BJ (cell line): ENCODE results near the gene BATF. TPM values are rescaled to one million over a fixed set of nuclear protein-coding genes. Genes with fewer than 3 reads are reported as not detected.

Experiments used
- CTCF ChIA-PET: fragments of 350-600 bp; formaldehyde crosslinking; extraction: SDS; loops from one replicate; lab custom pipeline; 2021; ENCODE audit warnings: antibody characterized with exemption, inconsistent platforms; lab: Yijun Ruan, JAX
- POLR2A ChIA-PET: fragments of 300-600 bp; sonication (Branson Sonifier 250); formaldehyde crosslinking; extraction: SDS; loops from one replicate; lab custom pipeline; 2021; ENCODE audit warnings: antibody characterized with exemption; lab: Charles Lee
- DNase-seq: peaks from one replicate; pipeline ENCODE4 v3.0.0-alpha.2; 2011; ENCODE audit warnings: low read depth
- H3K27me3 ChIP-seq: 2 replicates; pipeline ENCODE4 v1.6.0; 2011; ENCODE audit warnings: low read length; ENCODE audit not compliant: control insufficient read depth, insufficient read depth
- H3K36me3 ChIP-seq: 2 replicates; pipeline ENCODE4 v1.5.1; 2011; ENCODE audit warnings: low read length; ENCODE audit not compliant: control insufficient read depth, insufficient read depth
- H3K4me3 ChIP-seq: 2 replicates; pipeline ENCODE4 v1.5.1; 2011; ENCODE audit warnings: low read depth, mild to moderate bottlenecking, control low read depth, low read length
- CTCF ChIP-seq: IDR thresholded peaks from 2 replicates; pipeline ENCODE4 v1.5.1; 2011; ENCODE audit warnings: low read depth, mild to moderate bottlenecking, control low read depth, inconsistent platforms, low read length, moderate library complexity; ENCODE audit not compliant: insufficient read depth
- polyA plus RNA-seq: library from polyadenylated mRNA; depleted of rRNA; stranded (reverse); fragments of >200 nt; gene quantifications from 2 replicates; pipeline ENCODE4 v1.2.3, GENCODE V29; 2011

Gene BATF
- polyA plus RNA-seq, 1 experiment: not detected

GRCh38 chr14:75491376-75491978, 30.8 kb upstream of the BATF start:
- no peaks in the 10 kb centered on the region for H3K36me3 ChIP-seq
- ChIA-PET POLR2A (no interaction called here), CTCF (interaction anchor here (1.0 to 3.3 kb wide), 4 partner anchors 42 to 194 kb away, joined by 3 to 28 read pairs (median 4); no protein-coding TSS in a partner anchor)
- no peak for TF ChIP-seq CTCF
- no peak for DNase-seq
- peaks cover 4% of the 10 kb centered on the region; the same call in 1 of the 2 replicates for H3K27me3 ChIP-seq
- H3K4me3 ChIP-seq: no peak overlapping the region

- CTCF ChIA-PET: interaction anchor here (0.7 to 3.3 kb wide), 5 partner anchors 33 to 195 kb away, joined by 3 to 28 read pairs (median 4); no protein-coding TSS in a partner anchor
- Histone ChIP-seq H3K36me3 (no peaks in the 10 kb centered on the region), H3K27me3 (no peaks in the 10 kb centered on the region; the same call in 1 of the 2 replicates), H3K4me3 (no peak overlapping the region)
- POLR2A ChIA-PET: no interaction called here
- TF ChIP-seq CTCF: no peak
- no peak for DNase-seq
These were observed 29.3 kb upstream of the BATF start for GRCh38 chr14:75492832-75493591.

GRCh38 chr14:75493592-75494087, 28.6 kb upstream of the BATF start:
- Histone ChIP-seq H3K36me3 (no peaks in the 10 kb centered on the region), H3K27me3 (no peaks in the 10 kb centered on the region; the same call in 1 of the 2 replicates), H3K4me3 (no peak overlapping the region)
- no peak for TF ChIP-seq CTCF
- DNase-seq: no peak
- CTCF ChIA-PET: interaction anchor here (3.3 kb wide), 1 partner anchor 186 kb away, joined by 28 read pairs; no protein-coding TSS in a partner anchor
- POLR2A ChIA-PET: no interaction called here

GRCh38 chr14:75494896-75495295, 27.4 kb upstream of the BATF start:
- no peak for TF ChIP-seq CTCF
- H3K27me3 ChIP-seq: peaks cover 1% of the 10 kb centered on the region; the same call in 1 of the 2 replicates
- no peak for DNase-seq
- ChIA-PET POLR2A (no interaction called here), CTCF (interaction anchor here (0.6 to 3.5 kb wide), 7 partner anchors 8 to 194 kb away, joined by 3 to 21 read pairs (median 4); no protein-coding TSS in a partner anchor)
- H3K4me3 ChIP-seq: no peak overlapping the region
- no peaks in the 10 kb centered on the region for H3K36me3 ChIP-seq

- CTCF ChIA-PET: interaction anchor here (0.8 to 3.5 kb wide), 6 partner anchors 66 to 194 kb away, joined by 3 to 21 read pairs (median 4); no protein-coding TSS in a partner anchor
- no peak overlapping the region for H3K4me3 ChIP-seq
- POLR2A ChIA-PET: no interaction called here
- DNase-seq: no peak
- H3K36me3 ChIP-seq: no peaks in the 10 kb centered on the region
- no peak for TF ChIP-seq CTCF
- H3K27me3 ChIP-seq: peaks cover 1% of the 10 kb centered on the region; the same call in 1 of the 2 replicates
These were observed 26.9 kb upstream of the BATF start for GRCh38 chr14:75495399-75495798.
